Left ventricle myocardium superior (tissue), 1 donor: ENCODE measurements around the gene MAP6D1. TPM values are rescaled to one million over a fixed set of nuclear protein-coding genes. Genes with fewer than 3 reads are reported as not detected.

Experiments used
- ATAC-seq: fragments of 200-7000 bp; cut with Tn5 transposase; one replicate; pipeline ENCODE4 v1.9.1; 2020; ENCODE audit warnings: mild to moderate bottlenecking, moderate library complexity
- DNase-seq: peaks from one replicate; pipeline ENCODE4 v3.0.0-alpha.2; 2020
- intact Hi-C: fragments of 100-400 bp; cut with micrococcal nuclease; formaldehyde crosslinking; loops from one replicate; pipeline ENCODE4 v1.11.0; 2022
- total RNA-seq: library from RNA; stranded (reverse); fragmentation: NEBNext Ultra II Directional; extraction: Animal tissue kit (Norgen Biotek cat#: 25700); gene quantifications from one replicate; pipeline ENCODE4 v1.2.1, GENCODE V29; 2021
- donor health status: DM: no; HTN: yes; CAD: no; lungs with severe emphysema.

MAP6D1 gene
- total RNA-seq, 1 donor from 2014 or later: 2.3 TPM

DNA sequence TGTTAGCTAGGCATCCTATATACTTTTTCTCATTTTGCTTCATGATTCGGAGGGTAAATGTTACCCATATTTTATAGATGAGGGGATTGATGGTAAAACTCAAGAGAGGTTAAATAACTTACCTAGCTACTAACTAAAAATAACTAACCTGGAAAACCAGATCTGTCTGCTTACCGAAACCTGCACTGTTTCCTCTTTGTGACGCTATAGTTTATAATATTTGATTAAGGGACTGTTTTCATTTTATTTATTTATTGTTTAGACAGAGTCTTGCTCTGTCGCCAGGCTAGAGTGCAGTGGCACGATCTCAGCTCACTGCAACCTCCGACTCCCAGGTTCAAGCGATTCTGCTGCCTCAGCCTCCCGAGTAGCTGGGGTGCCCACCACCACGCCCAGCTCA is 55.9 kb downstream of the MAP6D1 start:
- no peak for ATAC-seq
- intact Hi-C loops: loop anchor here (5.0 kb wide), 1 partner anchor 302 kb away; no protein-coding TSS in a partner anchor
- no peak for DNase-seq

DNA sequence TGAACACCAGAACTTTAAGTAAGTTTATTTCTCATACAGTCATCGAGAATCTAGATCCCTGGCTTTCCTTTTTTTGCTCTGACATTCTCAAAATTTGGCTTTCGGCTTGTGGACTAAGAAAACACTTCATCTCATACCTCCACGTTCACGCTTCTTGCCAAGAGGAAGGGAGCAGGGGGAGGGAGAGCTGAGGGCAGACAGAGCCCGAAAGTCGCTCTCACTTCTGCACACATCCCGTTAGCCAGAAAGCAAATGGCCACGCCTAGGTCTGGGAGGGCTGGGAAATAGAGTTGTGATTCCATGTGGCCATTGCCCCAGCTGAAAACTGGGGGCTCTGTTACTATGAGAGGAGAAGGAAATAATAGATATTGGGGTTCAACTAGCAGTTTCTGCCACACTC is 57.3 kb downstream of the MAP6D1 start:
- DNase-seq (no peak), ATAC-seq (no peak)
- intact Hi-C loops: loop anchor here (5.0 kb wide), 1 partner anchor 301 kb away; no protein-coding TSS in a partner anchor

GRCh38 chr3:183766745-183767606 is 58.4 kb downstream of the MAP6D1 start:
- DNase-seq (peak; percentile 50), ATAC-seq (peak; percentile 93)
- intact Hi-C loops: loop anchor here (5.0 kb wide), 1 partner anchor 300 kb away; no protein-coding TSS in a partner anchor

DNA sequence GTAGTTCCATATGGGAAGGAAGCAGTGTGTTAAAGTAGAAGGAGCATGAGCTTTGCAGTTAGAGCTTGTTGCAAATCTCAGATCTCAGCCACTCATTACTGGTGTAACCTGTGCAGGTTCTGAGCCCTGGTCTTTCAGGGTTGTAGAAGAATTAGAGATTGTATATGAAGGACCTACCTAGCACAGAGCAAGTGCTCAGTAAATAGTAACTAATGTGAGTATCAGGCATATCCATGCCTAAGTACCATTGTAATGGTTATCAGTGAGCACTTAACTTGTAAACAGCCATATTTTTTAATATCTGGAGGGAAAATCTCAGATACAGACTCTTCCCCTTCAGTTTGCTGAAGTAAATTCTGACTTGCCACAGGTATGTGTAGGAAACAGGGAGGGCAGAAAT is 59.3 kb downstream of the MAP6D1 start:
- DNase-seq (no peak), ATAC-seq (no peak)
- intact Hi-C loops: loop anchor here (5.0 kb wide), 1 partner anchor 299 kb away; no protein-coding TSS in a partner anchor

Other genes with a start within 250 kb of the MAP6D1 start
- gene KLHL24, start 190.0 kb downstream of the MAP6D1 start, total RNA-seq: 272 TPM
- gene YEATS2, start 127.8 kb downstream of the MAP6D1 start, total RNA-seq: 8.8 TPM
- gene PARL, start 59.3 kb upstream of the MAP6D1 start, total RNA-seq: 58.0 TPM
- 44.1 TPM for gene ABCC5, start 192.3 kb upstream of the MAP6D1 start, total RNA-seq
- not detected for gene HTR3D, start 206.2 kb upstream of the MAP6D1 start, total RNA-seq
- gene HTR3C, start 227.5 kb upstream of the MAP6D1 start, total RNA-seq: not detected